Naive thymus-derived CD4-positive, alpha-beta T cell (primary cell): ENCODE results near the gene DNAH6. TPM values are rescaled to one million over a fixed set of nuclear protein-coding genes. Genes with fewer than 3 reads are reported as not detected.
A peak's percentile ranks its signal among the peaks of the same experiment; 100 is the strongest.

Experiments used
- ATAC-seq: fragments of 150-1000 bp; cut with Tn5 transposase; 2 replicates; pipeline ENCODE4 v1.10.0; 2021; ENCODE audit warnings: mild to moderate bottlenecking, moderate library complexity
- CTCF ChIA-PET: fragments of 350-600 bp; sonication (Branson Sonifier 250); formaldehyde crosslinking; loops from one replicate; lab custom pipeline; 2021; ENCODE audit warnings: antibody characterized with exemption; lab: Charles Lee
- POLR2A ChIA-PET: fragments of 350-600 bp; sonication (Branson Sonifier 250); formaldehyde crosslinking; loops from one replicate; lab custom pipeline; 2021; ENCODE audit warnings: antibody characterized with exemption, inconsistent platforms; lab: Charles Lee
- DNase-seq, 9 donors: peaks; one replicate each; pipeline versions ENCODE4 v3.0.0 to v3.0.0-alpha.2; 2020 to 2022; ENCODE audit warnings: mixed read lengths in 1 of 9
- H3K27ac ChIP-seq: one replicate; pipeline ENCODE4 v1.7.0; 2013; ENCODE audit warnings: mild to moderate bottlenecking, low read depth, low read length, moderate library complexity
- H3K27me3 ChIP-seq, 2 donors: one replicate each; pipeline ENCODE4 v1.7.0; 2013; ENCODE audit warnings: low read length in 2 of 2, mild to moderate bottlenecking in 2 of 2, moderate library complexity in 2 of 2; ENCODE audit not compliant: control insufficient read depth in 2 of 2, insufficient read depth in 2 of 2
- H3K36me3 ChIP-seq, 3 experiments: 1 replicate in 2 of 3; 2 replicates in 1 of 3; pipeline ENCODE4 v1.7.0; 2013; ENCODE audit warnings: low read length in 3 of 3, mild to moderate bottlenecking in 3 of 3, moderate library complexity in 1 of 3; ENCODE audit not compliant: insufficient read depth in 3 of 3, control insufficient read depth in 2 of 3
- H3K4me1 ChIP-seq, 2 donors: one replicate each; pipeline ENCODE4 v1.7.0; 2013; ENCODE audit warnings: low read length in 2 of 2, mild to moderate bottlenecking in 2 of 2, moderate library complexity in 1 of 2; ENCODE audit not compliant: control insufficient read depth in 2 of 2, insufficient read depth in 2 of 2
- H3K4me3 ChIP-seq: 2 replicates; pipeline ENCODE4 v1.7.0; 2013; ENCODE audit warnings: mild to moderate bottlenecking, low read length
- H3K9me3 ChIP-seq, 3 experiments: 1 replicate in 2 of 3; 2 replicates in 1 of 3; pipeline ENCODE4 v1.7.0; 2013; ENCODE audit warnings: low read length in 3 of 3; ENCODE audit not compliant: control insufficient read depth in 2 of 3
- H3K27ac Mint-ChIP-seq, 9 donors: one replicate each; pipeline ENCODE4 v1.8.0; 2020 to 2022; ENCODE audit warnings: mixed read lengths in 9 of 9, mild to moderate bottlenecking in 8 of 9, moderate library complexity in 5 of 9, inconsistent platforms in 2 of 9
- H3K27me3 Mint-ChIP-seq, 5 donors: one replicate each; pipeline ENCODE4 v1.8.0; 2021 to 2022; ENCODE audit warnings: mixed read lengths in 5 of 5, mild to moderate bottlenecking in 1 of 5
- H3K36me3 Mint-ChIP-seq, 5 donors: one replicate each; pipeline ENCODE4 v1.8.0; 2020 to 2022; ENCODE audit warnings: mixed read lengths in 5 of 5, mild to moderate bottlenecking in 3 of 5, inconsistent platforms in 1 of 5
- H3K4me1 Mint-ChIP-seq, 7 donors: one replicate each; pipeline ENCODE4 v1.8.0; 2020 to 2022; ENCODE audit warnings: mixed read lengths in 7 of 7, mild to moderate bottlenecking in 3 of 7, inconsistent platforms in 1 of 7
- H3K4me3 Mint-ChIP-seq, 10 donors: one replicate each; pipeline ENCODE4 v1.8.0; 2020 to 2022; ENCODE audit warnings: mild to moderate bottlenecking in 10 of 10, mixed read lengths in 10 of 10, moderate library complexity in 6 of 10, inconsistent platforms in 2 of 10
- H3K9me3 Mint-ChIP-seq, 11 donors: one replicate each; pipeline ENCODE4 v1.8.0; 2020 to 2022; ENCODE audit warnings: mixed read lengths in 11 of 11, mild to moderate bottlenecking in 4 of 11, inconsistent platforms in 1 of 11, moderate library complexity in 1 of 11
- intact Hi-C, 2 donors: fragments of 100-400 bp; cut with micrococcal nuclease; formaldehyde crosslinking; loops; one replicate each; pipeline ENCODE4 v1.15.1; 2023
- polyA plus RNA-seq, 2 donors: library from polyadenylated mRNA; unstranded; fragments of 300-500 nt; fragmentation: Illumina TruSeq; gene quantifications; one replicate each; pipeline ENCODE4 v1.2.3, GENCODE V29; 2021
- total RNA-seq, 6 experiments: library from RNA in 5 of 6; stranded (reverse) in 5 of 6; gene quantifications; 1 replicate in 5 of 6; 2 replicates in 1 of 6; pipeline ENCODE4 v1.2.3 and lab custom pipeline; 2021 to 2026

DNAH6 gene
- total and polyA plus RNA-seq, 7 experiments from 2014 or later: 0.73 to 2.3 (median 1.3) TPM

- H3K9me3 Mint-ChIP-seq: peaks cover 0 to 12% (median 5%) of the 10 kb centered on the region in 11 donors
- Histone ChIP-seq H3K27ac (no peak overlapping the region), H3K4me1 (peaks cover 0 to 1% of the 10 kb centered on the region in 2 donors), H3K4me3 (no peak overlapping the region), H3K36me3 (no peaks in the 10 kb centered on the region), H3K27me3 (no peaks in the 10 kb centered on the region), H3K9me3 (no peaks in the 10 kb centered on the region)
- no peak overlapping the region for H3K4me3 Mint-ChIP-seq
- peak overlapping the region in 4 of 9 donors; percentile 1 to 78 (median 57) for H3K27ac Mint-ChIP-seq
- peaks cover 6 to 55% (median 53%) of the 10 kb centered on the region in 7 donors for H3K4me1 Mint-ChIP-seq
- CTCF ChIA-PET: no interaction called here
- H3K27me3 Mint-ChIP-seq: no peaks in the 10 kb centered on the region
- DNase-seq (no peak), ATAC-seq (no peak)
- peaks cover 4 to 22% (median 6%) of the 10 kb centered on the region in 5 donors for H3K36me3 Mint-ChIP-seq
- intact Hi-C loops: no loop called here
- POLR2A ChIA-PET: interaction anchor here (0.6 to 1.0 kb wide), 2 partner anchors 11 to 57 kb away, joined by 3 read pairs; no protein-coding TSS in a partner anchor
Observed at GRCh38 chr2:84807063-84807485, 290.8 kb downstream of the DNAH6 start.

GRCh38 chr2:84808279-84808678, 292.0 kb downstream of the DNAH6 start:
- no peak overlapping the region for H3K4me3 Mint-ChIP-seq
- H3K27me3 Mint-ChIP-seq: no peaks in the 10 kb centered on the region
- Histone ChIP-seq H3K36me3 (no peaks in the 10 kb centered on the region), H3K4me3 (no peak overlapping the region), H3K27ac (no peak overlapping the region), H3K4me1 (peaks cover 0 to 12% of the 10 kb centered on the region in 2 donors), H3K9me3 (no peaks in the 10 kb centered on the region), H3K27me3 (no peaks in the 10 kb centered on the region)
- CTCF ChIA-PET: interaction anchor here (0.8 kb wide), 1 partner anchor 53 kb away, joined by 3 read pairs; no protein-coding TSS in a partner anchor
- no peak for DNase-seq
- no peak for ATAC-seq
- H3K27ac Mint-ChIP-seq: no peak overlapping the region
- intact Hi-C loops: no loop called here
- H3K36me3 Mint-ChIP-seq: peaks cover 2 to 22% (median 6%) of the 10 kb centered on the region in 5 donors
- peaks cover 6 to 62% (median 50%) of the 10 kb centered on the region in 7 donors for H3K4me1 Mint-ChIP-seq
- POLR2A ChIA-PET: interaction anchor here (1.2 kb wide), 1 partner anchor 37 kb away, joined by 3 read pairs; no protein-coding TSS in a partner anchor
- peaks cover 0 to 5% (median 0%) of the 10 kb centered on the region in 11 donors for H3K9me3 Mint-ChIP-seq

GRCh38 chr2:84811839-84812431, 295.6 kb downstream of the DNAH6 start:
- Mint-ChIP-seq H3K4me1 (peaks cover 9 to 73% (median 59%) of the 10 kb centered on the region in 7 donors), H3K27ac (peak overlapping the region in 1 of 9 donors; percentile 56), H3K27me3 (no peaks in the 10 kb centered on the region), H3K36me3 (peaks cover 4 to 38% (median 12%) of the 10 kb centered on the region in 5 donors), H3K9me3 (peaks cover 0 to 5% (median 0%) of the 10 kb centered on the region in 11 donors), H3K4me3 (no peak overlapping the region)
- ATAC-seq (no peak), DNase-seq (no peak)
- Histone ChIP-seq H3K36me3 (no peaks in the 10 kb centered on the region), H3K27ac (no peak overlapping the region), H3K4me1 (peaks cover 3 to 33% of the 10 kb centered on the region in 2 donors), H3K4me3 (no peak overlapping the region), H3K27me3 (no peaks in the 10 kb centered on the region), H3K9me3 (no peaks in the 10 kb centered on the region)
- CTCF ChIA-PET: no interaction called here
- POLR2A ChIA-PET: no interaction called here
- intact Hi-C loops: no loop called here

DNA sequence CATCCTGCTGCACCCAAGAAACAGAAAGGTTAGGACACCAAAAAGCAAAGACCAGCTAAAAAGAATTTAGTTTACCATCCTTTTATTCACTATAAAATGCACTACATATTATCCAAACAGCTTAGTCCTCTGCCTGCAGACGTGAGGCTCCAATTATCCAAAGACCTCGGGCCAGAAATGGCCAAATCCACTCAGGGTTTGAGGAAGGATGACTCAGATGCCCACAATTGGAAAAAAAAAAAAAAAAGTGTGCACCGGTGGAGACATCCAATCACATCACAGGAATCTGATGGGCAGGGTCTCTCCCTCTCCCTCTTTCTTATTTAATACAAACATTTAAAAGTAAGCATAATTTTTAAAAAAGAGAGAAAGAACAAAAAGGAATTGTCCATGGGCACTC, 298.8 kb downstream of the DNAH6 start:
- no peak overlapping the region for H3K4me3 ChIP-seq
- H3K9me3 ChIP-seq: no peaks in the 10 kb centered on the region
- intact Hi-C loops: loop anchor here (5.0 kb wide), 2 partner anchors 33 to 42 kb away; no protein-coding TSS in a partner anchor
- Mint-ChIP-seq H3K36me3 (peaks cover under 1 to 42% (median 18%) of the 10 kb centered on the region in 5 donors), H3K27ac (peak overlapping the region in 1 of 9 donors; percentile 33), H3K4me1 (peaks cover 20 to 82% (median 64%) of the 10 kb centered on the region in 7 donors), H3K9me3 (peaks cover 0 to 5% (median 0%) of the 10 kb centered on the region in 11 donors), H3K4me3 (peak overlapping the region in 1 of 10 donors; percentile 23), H3K27me3 (no peaks in the 10 kb centered on the region)
- DNase-seq (no peak), ATAC-seq (no peak)
- no peak overlapping the region for H3K27ac ChIP-seq
- no peaks in the 10 kb centered on the region for H3K27me3 ChIP-seq
- POLR2A ChIA-PET: interaction anchor here (1.0 to 2.9 kb wide), 3 partner anchors 9 to 46 kb away, joined by 3 to 13 read pairs (median 4); no protein-coding TSS in a partner anchor
- H3K4me1 ChIP-seq: peaks cover 7 to 53% of the 10 kb centered on the region in 2 donors
- CTCF ChIA-PET: interaction anchor here (0.7 kb wide), 1 partner anchor 36 kb away, joined by 3 read pairs; no protein-coding TSS in a partner anchor
- H3K36me3 ChIP-seq: no peaks in the 10 kb centered on the region

- Histone ChIP-seq H3K27me3 (no peaks in the 10 kb centered on the region), H3K4me3 (no peak overlapping the region), H3K36me3 (peaks cover 0 to 1% (median 0%) of the 10 kb centered on the region in 3 experiments), H3K9me3 (no peaks in the 10 kb centered on the region), H3K4me1 (peaks cover 7 to 57% of the 10 kb centered on the region in 2 donors), H3K27ac (no peak overlapping the region)
- peaks cover 0 to 4% (median 0%) of the 10 kb centered on the region in 11 donors for H3K9me3 Mint-ChIP-seq
- DNase-seq (no peak), ATAC-seq (no peak)
- no peaks in the 10 kb centered on the region for H3K27me3 Mint-ChIP-seq
- POLR2A ChIA-PET: no interaction called here
- peak overlapping the region in 7 of 10 donors; percentile 5 to 61 (median 49) for H3K4me3 Mint-ChIP-seq
- peaks cover 0 to 42% (median 27%) of the 10 kb centered on the region in 5 donors for H3K36me3 Mint-ChIP-seq
- CTCF ChIA-PET: interaction anchor here (1.0 kb wide), 1 partner anchor 47 kb away, joined by 3 read pairs; no protein-coding TSS in a partner anchor
- H3K27ac Mint-ChIP-seq: peak overlapping the region in 8 of 9 donors; percentile 25 to 89 (median 80)
- intact Hi-C loops: loop anchor here (1.0 to 5.0 kb wide), 3 partner anchors 10 to 41 kb away; no protein-coding TSS in a partner anchor
- H3K4me1 Mint-ChIP-seq: peaks cover 22 to 85% (median 61%) of the 10 kb centered on the region in 7 donors
Observed at GRCh38 chr2:84816426-84817026, 300.2 kb downstream of the DNAH6 start.

DNA sequence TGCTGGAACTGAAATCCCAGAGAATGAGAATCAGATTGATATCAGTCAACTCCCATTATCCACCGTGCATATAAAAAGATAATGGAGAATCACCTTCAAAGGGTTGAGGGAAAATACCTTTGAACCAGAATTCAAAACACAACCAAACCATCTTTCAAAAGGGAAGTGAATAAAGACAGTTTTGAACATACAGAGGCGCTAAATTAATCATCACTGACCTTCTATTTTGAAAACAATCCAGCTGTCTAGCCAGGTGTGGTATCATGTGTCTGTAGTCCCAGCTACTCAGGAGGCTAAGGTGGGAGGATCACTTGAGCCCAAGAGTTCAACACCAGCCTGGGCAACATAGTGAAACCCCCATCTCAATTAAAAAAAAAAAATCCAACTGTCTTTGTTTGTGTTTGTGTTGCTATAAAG, 300.9 kb downstream of the DNAH6 start:
- intact Hi-C loops: loop anchor here (1.0 to 5.0 kb wide), 3 partner anchors 9 to 40 kb away; no protein-coding TSS in a partner anchor
- Histone ChIP-seq H3K4me1 (peaks cover 7 to 55% of the 10 kb centered on the region in 2 donors), H3K9me3 (no peaks in the 10 kb centered on the region), H3K27me3 (no peaks in the 10 kb centered on the region), H3K36me3 (peaks cover 0 to 8% (median under 1%) of the 10 kb centered on the region in 3 experiments), H3K27ac (peak overlapping the region; percentile 12), H3K4me3 (no peak overlapping the region)
- ChIA-PET POLR2A (interaction anchor here (0.5 to 1.2 kb wide), 5 partner anchors 9 to 119 kb away, joined by 3 to 4 read pairs (median 3); no protein-coding TSS in a partner anchor), CTCF (interaction anchor here (0.8 to 2.1 kb wide), 3 partner anchors 35 to 109 kb away, joined by 3 to 5 read pairs (median 3); no protein-coding TSS in a partner anchor)
- H3K4me3 Mint-ChIP-seq: peak overlapping the region in 7 of 10 donors; percentile 5 to 58 (median 43)
- no peak for DNase-seq
- H3K4me1 Mint-ChIP-seq: peaks cover 22 to 92% (median 61%) of the 10 kb centered on the region in 7 donors
- H3K9me3 Mint-ChIP-seq: peaks cover 0 to 4% (median 0%) of the 10 kb centered on the region in 11 donors
- H3K36me3 Mint-ChIP-seq: peaks cover 1 to 44% (median 32%) of the 10 kb centered on the region in 5 donors
- ATAC-seq: no peak
- H3K27ac Mint-ChIP-seq: peak overlapping the region in 8 of 9 donors; percentile 20 to 89 (median 81)
- H3K27me3 Mint-ChIP-seq: no peaks in the 10 kb centered on the region
